Hematopoietic multipotent progenitor cell treated with erythropoietin and hydrocortisone succinate and interleukin-3 and kit ligand, for 6 days (in vitro differentiated cells): ENCODE results near the gene PLAAT3.
A peak's percentile ranks its signal among the peaks of the same experiment; 100 is the strongest.
"Not testable (repeated sequence)": the region's sequence is repeated elsewhere in the genome, so short reads cannot be mapped to it uniquely, and the experiment has no call there.

ENCODE experiments used
- DNase-seq: peaks from one replicate; pipeline ENCODE4 v3.0.0-alpha.2; 2015

PLAAT3 gene

DNA sequence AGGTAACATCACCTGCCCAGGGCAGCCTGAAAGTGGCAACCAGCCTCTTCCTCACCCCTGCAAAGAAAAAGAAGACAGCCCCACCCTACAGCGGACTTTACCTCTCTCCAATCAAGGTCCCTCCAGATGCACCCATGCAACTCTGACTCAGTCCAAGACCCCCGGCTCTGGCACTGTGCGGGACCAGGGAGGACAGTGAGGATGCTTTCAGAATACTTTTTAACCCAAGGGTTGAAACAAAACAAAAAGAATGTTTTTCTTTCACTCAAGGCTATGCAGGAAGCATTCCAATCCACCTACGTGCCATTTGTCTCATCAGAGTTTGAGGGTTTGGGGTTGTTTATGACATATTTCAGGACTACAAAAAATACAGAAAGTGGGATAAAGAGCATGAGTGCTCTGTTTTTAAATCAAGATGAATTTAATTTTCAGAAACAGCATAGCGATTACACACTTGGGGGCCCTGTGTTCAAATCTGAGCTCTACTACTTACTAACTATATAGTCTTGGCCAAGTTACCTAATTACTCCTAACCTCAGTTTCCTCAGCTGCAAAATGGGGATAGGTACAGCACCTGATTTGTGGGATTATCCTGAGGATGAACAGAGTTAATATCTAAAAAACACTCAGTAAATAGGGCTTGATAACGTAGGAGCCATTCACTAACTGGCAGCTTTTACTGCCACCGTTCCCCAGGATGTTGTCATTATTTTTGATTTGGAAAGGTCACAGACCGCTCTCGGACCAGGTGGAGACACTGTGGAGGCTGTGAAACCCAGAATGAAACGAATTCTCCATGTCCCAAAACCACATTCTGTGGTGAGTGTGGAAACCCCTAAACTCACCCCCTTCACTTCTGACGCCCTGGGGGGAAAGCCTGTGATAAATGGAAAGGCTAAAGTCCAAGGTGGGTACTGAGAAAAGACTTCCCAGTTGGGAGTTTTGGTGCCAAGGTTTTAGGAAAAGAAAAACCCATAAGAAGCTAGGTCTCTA lies 5.6 kb downstream of the PLAAT3 start:
- DNase-seq, result no peak

DNA sequence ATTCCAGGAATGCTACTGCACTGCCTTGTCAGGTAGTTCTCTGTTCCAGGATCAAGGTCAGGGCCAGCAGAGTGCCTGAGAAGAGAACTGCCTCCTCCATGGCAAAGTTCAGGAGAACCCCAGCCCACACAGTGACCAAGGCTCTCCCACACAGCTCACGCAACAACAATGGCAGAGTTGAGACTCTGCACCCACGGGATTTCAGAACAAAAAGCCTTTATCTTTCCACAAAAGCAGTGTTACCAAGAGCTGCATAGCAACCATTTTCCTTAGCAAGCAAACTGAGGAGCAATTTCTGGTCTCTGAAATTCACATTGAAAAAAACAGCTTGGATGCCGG lies 11.1 kb downstream of the PLAAT3 start:
- no peak for DNase-seq

DNA sequence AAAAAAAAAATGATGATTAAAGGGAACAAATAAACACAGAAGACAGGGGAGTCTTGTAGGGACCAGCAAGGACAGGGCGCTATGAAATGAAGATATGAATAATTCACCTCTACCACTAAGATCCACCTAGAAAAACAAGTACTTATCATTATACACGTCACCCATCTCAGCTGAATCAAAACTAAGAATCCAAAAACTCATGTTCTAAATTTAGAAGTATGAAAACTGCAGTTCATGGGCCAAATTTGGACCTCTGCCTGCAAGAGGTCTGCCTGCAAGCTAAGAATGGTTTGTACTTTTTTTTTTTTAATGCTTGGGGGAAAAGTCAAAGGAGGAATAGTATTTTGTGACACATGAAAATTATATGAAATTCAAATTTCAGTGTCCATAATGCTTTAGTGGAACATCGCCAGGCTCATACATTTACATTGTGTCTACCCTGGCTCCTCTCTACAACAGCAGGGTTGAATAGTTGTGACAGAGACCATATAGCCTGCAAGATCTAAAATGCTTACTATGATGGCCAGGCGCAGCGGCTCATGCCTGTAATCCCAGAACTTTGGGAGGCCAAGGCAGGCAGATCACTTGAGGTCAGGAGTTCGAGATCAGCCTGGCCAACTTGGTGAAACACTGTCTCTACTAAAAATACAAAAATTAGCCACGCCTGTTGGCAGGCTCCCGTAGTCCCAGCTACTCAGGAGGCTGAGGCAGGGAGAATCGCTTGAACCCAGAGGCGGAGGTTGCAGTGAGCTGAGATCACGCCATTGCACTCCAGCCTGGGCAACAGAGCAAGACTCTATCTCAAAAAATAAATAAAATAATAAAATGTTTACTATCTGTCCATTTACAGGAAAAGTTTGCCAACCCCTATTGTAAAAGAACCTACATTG lies 11.7 kb downstream of the PLAAT3 start:
- DNase-seq, result not testable (repeated sequence)

DNA sequence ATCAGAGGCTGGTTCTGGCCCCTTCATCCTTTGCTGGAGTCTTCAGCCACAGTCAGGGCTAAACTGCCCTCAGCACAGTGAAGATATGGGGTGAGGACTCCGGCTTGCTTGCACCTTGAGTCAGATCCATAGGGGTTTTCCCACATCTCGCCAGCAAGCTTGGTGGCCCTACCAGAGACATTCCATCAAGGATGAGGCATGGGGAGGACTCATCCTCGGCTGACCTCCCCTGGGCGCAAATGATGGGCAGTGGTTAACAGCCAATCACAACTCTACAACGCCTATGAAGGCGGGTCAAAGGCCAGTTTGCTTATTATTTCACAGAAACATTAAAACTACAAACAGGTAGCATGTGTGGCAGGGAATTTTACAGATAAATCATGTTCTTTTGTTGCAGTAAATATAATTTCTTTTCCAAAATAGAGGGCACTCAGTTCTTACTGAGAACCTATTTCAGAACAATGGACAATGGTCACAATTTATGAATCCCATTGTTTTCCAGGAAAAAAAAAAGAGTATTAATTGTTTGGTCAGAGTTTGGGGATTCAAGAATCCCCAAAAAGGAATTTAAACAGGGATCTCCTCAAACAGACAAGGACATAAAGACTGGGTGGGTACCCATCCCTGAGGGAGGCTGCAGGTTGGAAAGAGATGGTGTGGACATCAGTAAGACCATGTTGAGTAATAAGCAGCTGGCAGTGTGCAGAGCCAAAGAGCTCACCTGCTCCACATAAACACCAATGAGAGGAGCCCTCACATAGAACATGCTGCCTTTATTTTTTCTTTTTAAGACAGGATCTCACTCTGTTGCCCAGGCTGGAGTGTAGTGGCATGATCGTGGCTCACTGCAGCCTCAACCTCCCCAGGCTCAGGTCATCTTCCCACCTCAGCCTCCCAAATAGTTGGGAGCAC lies 14.8 kb downstream of the PLAAT3 start:
- no peak for DNase-seq

DNA sequence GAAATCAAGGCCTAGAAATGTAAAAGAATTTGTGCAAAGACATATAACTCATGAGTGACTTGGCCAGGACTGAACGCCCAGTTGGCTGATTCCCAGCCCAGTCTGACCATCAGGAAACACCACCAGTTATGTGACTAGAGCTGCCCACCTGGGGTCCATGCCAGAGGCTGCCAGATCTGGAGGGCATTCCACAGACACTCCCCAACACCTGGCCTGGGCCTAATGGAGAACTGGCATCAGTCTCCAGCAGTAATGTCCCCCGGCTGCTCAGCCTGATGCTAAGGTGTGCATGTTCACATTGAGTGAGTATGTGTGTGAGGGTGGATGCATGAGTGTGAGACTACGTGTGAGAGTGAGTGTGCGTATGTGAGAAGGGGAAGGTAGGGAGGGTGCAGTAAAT lies 15.7 kb downstream of the PLAAT3 start:
- DNase-seq, result no peak

DNA sequence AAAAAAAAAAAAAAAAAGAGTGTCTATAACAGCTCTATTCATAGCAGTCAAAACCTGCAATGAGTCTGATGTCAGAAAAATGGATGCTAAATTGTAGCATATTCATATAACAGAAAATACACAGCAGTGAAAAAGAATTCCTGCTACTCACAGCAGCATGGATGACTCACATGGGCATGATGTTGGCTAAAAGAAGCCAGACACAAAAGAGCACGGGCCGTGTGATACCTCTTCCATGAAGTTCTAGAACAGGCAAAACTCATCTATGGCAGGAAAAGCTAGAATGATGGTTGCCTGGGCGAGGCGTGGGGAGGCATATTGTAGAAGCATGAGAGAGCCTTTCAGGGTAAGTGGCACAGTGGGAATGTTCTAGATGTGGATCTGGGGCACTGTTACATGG lies 18.9 kb downstream of the PLAAT3 start:
- DNase-seq, result no peak

DNA sequence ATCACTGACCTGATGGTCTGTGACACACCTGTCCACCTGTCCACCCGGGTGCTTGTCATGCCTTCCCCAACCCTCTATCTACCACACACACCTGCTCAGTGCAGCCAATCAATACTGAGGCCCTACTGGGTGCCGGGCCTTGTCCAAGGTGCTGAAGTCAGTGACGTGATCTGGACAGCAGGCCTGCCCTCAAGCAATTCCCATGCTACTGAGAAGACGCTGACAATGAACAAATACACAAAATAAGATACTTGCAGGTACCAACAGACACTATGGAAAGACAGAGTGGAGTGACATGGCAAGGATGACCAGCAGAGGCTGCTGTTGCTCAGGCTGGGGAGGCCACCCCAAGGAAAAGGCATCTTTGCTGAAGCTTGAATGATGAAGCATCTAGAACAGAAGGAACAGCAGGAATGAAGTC lies 21.2 kb downstream of the PLAAT3 start:
- DNase-seq, result peak; percentile 54

DNA sequence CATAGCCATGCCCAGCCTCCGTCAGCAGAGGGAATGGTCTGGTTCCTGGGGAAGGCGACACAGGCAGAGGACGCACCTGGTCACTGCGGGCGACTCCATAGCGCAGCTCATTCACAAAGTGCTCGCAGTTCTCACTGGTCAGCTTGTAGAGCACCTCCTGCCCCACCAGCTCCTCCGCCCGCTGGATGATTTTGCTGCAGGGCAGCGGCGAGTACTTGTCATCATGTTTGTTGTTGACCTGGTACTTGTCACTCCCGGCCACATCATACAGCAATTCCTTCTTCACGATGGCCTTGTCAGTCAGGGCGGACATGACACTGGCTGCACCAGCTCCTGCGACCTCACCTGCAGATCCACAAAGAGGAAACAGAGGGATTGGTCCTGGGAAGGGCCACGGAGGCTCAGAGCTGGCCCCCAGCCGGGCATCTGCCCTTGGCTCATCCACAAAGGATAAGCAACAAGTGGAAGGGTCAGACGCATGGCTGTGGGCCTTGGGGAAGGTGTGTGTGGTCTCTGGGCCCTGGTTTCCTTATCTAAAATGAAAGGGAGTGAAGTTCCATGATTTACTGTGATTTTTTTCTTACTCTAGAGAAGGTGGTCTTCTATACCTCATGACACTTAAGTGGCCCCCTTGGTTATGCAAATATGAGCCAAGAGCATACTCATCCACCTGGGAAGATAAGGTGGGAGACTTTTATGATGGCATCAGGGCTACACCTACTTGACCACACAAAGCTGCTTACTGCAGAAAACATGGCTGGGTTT lies 24.0 kb downstream of the PLAAT3 start:
- no peak for DNase-seq

DNA sequence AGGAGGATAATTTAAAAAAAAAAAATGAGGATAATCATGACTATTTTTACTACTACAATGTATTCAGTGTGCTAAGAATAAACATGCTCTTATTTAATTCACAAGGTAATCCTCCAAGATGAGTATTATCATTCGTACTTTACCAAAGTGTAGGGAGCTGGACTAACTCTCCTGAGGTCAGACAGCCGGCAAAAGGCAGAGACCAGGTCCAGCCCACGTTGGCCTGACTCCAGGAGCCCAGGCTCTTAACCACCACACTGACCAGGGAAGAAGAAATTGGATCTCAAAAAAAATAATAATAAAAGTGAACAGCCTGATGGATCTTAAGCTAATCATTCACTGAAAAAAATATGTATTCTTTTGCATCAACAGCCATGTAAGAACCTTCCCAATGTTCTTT lies 25.2 kb downstream of the PLAAT3 start:
- no peak for DNase-seq

DNA sequence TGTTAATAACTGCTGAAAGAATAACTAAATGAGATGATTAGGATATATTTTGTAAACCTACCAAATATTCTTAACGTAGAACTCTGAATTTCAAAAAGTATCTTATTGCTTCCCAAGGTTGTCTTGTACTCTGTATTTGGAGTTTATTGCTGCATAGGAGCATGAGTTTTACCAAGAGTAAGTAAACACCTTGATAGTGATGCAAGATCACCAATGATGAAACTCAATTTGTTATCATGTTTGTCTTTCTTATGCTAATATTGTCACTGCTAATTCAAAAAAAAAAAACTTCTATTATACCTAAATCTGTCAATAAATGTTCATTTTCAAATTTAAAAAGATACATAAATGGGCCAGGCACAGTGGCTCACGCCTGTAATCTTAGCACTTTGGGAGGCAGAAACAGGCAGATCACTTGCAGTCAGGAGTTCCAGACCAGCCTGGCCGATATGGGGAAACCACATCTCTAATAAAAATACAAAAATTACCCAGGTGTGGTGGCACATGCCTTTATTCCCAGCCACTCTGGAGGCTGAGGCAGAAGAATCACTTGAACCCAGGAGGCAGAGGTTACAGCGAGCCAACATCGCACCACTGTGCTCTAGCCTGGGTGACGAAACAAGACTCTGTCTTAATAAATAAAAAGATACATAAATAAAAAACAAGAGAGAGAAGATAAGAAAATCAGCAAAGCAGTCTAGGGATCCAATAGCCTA lies 27.6 kb downstream of the PLAAT3 start:
- no peak for DNase-seq

DNA sequence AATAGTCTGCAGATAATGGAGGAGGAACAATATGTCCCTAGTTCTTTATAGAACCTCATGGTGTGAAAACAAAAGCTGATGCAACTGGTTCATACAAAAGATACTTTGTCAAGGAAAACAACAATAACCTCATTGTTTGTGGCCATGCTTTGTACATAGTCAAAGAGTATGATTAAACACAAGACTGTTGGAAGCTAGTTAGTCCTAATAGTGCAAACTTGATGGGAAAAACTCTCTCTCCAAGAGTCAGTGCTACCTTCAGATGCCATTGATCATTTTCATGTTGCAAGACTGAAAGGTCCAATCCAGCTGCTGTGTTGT lies 30.9 kb downstream of the PLAAT3 start:
- DNase-seq, result no peak

DNA sequence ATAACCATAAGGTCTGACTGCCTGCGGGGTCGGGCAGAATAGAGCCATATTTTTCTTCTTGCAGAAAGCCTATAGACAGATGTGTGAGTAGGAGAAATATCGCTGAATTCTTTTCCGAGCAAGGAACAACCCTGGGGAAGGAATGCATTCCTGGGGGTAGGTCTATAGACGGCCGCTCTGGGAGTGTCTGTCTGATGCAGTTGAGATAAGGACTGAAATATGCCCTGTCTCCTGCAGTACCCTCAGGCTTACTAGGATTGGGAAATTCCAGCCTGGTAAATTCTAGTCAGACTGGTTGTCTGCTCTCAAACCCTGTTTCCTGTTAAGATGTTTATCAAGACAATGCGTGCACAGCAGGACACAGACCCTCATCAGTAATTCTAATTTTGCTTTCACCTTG lies 33.0 kb downstream of the PLAAT3 start:
- not testable (repeated sequence) for DNase-seq

DNA sequence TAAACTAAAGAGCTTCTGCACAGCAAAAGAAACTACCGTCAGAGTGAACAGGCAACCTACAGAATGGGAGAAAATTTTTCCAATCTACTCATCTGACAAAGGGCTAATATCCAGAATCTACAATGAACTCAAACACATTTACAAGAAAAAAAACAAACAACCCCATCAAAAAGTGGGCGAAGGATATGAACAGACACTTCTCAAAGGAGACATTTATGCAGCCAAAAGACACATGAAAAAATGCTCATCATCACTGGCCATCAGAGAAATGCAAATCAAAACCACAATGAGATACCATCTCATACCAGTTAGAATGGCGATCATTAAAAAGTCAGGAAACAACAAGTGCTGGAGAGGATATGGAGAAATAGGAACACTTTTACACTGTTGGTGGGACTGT lies 35.4 kb downstream of the PLAAT3 start:
- not testable (repeated sequence) for DNase-seq

DNA sequence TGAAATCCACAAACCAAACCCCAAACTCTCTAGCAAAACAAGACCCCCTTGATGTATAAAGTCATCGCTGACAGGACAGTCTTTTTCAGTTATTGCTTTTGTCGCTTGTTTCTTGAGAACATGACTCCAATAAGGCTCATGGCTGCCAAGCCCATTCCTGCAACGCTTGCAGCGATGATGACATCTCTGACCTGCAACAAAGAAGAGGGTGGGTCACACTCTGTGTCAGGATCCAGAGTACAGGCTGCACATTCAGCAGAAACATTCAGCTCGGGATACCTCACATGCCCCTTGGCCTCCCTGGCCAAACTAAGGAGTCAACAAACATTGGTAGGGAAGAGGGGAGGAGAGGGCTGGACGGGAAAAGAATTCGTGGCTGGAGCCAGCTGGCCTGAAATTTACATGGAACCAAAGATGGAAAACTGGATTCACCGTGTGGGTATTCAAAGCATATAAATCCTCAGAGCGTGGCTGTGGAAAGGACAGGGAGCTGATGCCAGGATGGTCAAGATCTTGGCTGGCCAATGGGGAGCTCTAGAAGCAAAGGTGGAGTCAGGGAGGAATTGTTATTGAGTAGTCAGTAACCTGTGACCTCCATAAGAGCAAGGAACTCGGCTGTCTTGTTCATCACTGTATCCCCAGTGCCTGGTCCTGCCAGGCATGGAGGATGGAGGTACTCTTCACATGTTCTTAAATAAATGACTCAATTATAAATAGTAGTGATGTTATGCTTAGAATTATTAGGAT lies 39.2 kb downstream of the PLAAT3 start:
- DNase-seq, result no peak

DNA sequence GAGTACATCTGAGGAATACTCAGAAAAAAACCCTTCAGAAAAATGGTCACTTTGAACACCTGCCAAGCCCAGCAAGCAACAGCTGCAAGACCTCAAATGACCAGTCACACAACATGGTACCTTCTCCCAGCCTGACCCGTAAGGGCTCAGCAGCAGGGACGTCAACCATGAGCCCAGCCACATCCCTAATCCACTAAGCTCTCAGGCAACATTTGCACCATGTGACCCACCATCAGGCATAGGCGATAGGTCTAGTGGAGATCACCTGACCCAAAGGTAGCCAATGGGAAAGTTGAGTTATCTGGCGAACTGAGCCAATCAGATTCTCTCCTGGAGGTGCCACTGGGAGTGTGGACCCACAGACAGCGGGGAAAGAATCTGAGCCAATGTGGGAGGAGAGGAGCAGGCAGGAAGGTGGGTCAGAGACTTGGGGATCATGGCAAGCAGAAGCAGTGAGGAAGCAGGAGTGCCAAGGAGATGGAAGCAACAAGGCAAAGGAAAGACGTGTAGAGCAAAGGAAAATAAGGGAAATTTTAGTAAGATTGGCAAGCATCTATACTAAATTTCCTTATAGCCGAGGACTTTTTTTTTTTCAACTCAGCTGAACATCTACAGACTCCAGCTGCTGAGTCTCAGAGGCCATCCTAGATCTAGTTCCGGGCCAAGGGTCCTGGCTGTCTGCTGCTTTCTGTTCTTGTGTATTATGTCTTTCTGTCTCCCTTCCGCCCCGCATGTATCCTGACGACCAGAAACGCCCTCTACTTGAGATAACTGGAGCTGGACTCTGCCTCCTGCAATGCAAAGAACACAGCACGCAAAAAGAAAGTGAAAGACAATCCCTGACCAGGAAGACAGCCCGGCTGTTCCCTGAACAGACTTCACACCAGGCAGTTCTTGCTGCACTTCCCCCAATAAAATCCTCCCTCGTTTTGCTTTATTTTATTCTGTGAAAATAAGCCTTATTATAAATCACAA lies 40.1 kb downstream of the PLAAT3 start:
- peak; percentile 92 for DNase-seq

DNA sequence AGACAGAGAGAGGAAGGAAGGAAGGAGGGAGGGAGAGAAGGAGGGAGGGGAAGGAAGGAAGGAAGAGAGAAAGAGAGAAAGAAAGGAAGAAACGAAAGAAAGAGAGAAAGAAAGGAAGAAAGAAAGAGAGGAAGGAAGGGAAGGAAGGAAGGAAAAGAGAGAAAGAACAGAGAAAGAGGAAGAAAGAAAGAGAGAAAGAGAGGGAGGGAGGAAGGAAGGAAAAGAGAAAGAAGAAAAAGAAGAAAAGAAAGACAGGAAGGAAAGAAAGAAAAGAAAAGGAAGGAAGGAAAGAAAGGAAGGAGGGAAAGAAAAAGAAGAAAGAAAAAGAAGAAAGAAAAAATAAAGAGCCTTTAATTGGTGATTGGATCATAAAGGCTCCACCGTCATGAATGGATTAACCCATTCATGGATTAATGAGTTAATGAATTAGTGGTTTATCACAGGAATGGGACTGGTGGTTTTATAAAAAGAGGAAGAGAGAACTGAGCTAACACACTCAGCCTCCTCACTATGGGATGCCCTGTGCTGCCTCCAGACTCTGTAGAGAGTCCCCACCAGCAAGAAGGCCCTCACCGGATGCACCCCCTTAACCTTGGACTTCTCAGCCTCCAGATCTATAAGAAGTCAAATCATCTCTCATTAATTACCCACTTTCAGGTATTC lies 42.1 kb downstream of the PLAAT3 start:
- no peak for DNase-seq

DNA sequence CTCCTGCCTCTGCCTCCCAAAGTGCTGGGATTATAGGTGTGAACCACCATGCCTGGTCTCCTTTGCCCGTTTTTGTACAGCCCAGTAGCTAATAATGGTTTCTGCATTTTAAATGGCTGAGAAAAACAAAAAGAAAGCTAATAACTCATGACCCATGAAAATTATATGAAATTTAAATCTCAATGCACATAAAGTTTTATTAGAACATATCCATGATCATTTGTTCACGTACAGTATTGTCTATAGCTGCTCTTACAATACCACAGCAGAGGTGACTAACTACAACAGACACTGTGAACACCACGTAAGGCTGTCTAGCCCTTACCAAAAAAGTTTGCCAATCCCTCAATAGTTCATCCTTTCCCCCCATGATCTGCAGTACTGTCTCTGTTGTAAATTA lies 44.7 kb downstream of the PLAAT3 start:
- DNase-seq, result no peak

DNA sequence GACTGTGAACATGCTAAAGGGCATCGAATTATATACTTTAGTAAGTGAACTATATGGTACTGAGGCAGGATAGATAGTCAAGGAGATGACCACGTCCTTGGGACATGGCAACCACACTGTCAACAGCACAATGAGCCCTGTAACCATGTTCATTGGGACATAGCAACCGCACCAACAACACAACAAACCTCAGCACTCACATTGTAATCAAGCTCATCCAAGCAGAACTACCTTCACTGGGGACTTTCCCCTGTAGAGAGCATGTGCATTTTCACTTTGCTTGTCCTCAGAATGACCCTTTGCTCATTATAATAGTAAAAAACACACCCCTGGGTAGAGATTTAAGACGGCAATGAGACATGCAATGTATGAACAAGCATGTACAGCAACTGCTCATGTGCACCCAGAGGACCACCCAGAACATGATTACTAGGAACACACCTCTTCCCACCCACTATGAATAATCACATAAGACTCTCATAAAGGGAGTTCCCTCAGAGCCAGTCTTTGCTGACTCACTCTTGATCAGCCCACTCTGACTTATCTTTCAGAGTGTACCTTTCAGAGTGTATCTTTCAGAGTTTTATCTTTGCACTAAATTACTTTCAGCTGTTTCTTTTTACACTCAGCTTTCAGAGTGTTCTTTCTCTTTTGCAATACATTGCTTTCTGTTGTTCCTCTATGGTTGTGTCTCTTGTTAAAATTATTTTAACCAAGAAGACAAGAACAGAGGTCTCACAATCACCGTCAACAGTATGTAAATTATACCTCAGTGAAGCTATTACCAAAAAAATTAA lies 47.0 kb downstream of the PLAAT3 start:
- DNase-seq, result peak; percentile 93
